OCI-M2 (cell line): Measurements from ENCODE around the gene LRRC8D.
"Not testable (repeated sequence)": the region's sequence is repeated elsewhere in the genome, so short reads cannot be mapped to it uniquely, and the experiment has no call there.

Experiments used
- DNase-seq: peaks from one replicate; lab custom pipeline; 2025; ENCODE audit not compliant: unreplicated experiment; lab: John Stamatoyannopoulos, UW

Gene LRRC8D

DNA sequence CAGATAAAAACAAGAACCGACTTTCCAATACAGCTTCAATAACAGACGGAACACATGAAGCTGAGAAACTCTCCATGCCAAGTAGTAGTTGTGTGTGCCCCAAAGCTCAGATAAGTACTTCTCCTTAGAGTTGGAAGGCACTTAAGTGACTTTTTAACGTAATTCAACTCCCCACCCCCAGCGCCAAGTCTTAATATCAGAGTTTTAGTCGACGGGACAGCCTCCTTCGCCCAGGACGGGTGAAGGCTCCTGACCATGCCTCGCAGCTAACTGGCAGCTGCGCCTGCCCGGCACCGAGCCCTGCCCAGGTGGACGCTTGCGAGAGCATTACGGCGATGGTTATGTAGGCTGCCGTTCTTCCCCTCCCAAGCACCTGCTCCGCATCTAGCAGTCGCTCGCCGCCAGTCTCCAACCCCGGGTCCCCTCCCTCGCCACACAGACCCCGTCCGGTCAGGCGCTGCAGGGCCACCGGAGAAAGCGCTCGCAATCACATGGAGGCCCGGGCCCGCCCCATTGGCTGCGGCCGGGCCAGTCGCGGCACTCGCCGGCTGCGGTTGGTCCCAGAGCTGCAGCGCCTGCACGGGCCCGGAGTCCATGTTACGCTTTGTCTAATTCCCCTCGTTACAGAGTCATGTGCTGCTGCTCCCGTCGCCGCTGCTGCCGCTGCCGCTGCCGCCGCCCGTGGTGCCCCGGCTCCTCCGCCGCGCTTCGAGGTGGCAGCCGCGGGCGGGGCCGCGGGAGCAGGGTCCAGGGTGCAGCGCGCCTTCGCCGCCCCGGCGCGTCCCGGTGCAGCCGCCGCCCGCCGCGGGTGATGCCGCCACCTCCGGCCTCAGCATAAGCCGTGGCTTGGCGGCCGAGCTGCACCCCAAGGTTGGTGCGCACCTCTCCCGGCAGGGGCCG lies at the start of gene LRRC8D:
Gene LRRC8D (plus strand): TSS at position 611 of the 900 bp plus-strand sequence. CDS start 112,037 bp downstream, outside the sequence.
- DNase-seq, result no peak

GRCh38 chr1:89771991-89772560 lies 48.8 kb upstream of the LRRC8D start:
- no peak for DNase-seq

GRCh38 chr1:89776104-89776503 lies 44.7 kb upstream of the LRRC8D start:
- not testable (repeated sequence) for DNase-seq

GRCh38 chr1:89777271-89777670 lies 43.6 kb upstream of the LRRC8D start:
- not testable (repeated sequence) for DNase-seq

DNA sequence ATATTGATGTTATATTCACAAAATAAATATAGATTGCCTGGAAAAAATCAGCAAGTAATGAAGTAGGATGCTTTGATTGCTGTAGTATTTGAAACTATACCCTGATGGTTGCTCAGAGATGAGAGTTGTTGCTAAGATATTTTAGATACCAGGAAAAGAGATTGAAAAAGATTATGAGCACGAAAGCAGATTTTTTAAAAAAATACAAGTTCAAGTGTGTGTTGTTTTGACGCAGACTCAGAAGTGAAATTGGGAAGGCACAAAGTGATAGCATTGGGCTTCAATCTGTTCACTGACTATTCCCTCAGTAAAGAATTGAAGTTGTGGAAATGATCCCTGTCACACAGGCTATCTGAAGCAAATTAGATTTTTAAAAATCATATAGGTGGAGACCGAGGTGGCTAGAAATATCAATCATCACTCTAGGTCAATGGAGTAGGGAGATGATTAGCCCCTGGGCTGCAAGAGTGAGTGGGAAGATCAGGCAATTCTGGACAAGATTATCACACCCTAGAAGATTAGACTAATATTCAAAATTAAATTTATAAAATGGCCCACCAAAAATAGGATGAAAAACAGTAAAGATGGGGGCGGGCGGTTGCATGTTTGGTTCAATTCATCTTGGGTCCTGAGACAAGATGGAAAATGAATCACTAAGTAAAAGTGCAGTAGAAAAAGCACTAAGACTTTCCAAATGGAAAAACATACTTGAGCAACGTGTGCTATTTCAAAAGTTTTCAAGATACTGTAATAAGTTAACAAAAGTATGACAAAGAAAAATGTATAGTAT lies 41.5 kb upstream of the LRRC8D start:
- no peak for DNase-seq

DNA sequence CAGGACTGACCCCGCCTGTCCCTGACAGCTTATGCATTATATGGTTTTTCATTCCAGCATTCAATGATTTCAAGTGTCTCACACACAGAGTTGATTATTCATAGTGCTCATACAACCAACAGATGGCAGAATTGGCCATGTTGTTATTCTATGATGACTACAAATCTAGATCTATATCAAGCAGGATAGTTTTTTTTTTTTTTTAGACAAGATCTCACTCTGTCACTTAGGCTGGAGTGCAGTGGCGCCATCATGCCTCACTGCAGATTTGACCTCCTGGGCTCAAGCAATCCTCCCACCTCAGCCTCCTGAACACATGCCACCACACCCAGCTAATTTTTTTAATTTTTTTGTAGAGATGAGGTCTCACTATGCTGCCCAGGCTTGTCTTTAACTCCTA lies 40.1 kb upstream of the LRRC8D start:
- DNase-seq, result no peak

- no peak for DNase-seq
Observed at GRCh38 chr1:89781494-89782126, 39.2 kb upstream of the LRRC8D start.

- no peak for DNase-seq
Observed at GRCh38 chr1:89786628-89787214, 34.1 kb upstream of the LRRC8D start.

GRCh38 chr1:89790592-89790991 lies 30.2 kb upstream of the LRRC8D start:
- DNase-seq, result no peak

GRCh38 chr1:89791064-89791726 lies 29.6 kb upstream of the LRRC8D start:
- DNase-seq, result no peak

DNA sequence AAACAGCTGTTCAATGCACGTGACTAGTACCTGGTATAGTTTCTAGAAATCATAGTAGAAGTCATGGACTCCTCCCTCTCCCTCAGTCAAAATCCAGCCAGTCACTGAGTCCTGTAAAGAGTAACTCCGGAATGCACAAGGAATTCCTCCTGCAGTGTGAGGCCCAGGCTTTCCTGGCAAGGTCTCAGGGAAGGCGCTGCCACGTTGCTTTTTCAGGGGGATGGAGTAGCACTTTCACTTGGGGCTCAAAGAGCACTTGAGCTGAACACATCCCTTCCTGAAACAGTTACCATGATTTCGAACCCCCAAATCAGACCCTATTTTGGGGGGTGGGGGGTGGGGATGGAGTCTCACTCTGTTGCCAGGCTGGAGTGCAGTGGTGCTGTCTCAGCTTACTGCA lies 26.4 kb upstream of the LRRC8D start:
- DNase-seq, result no peak

DNA sequence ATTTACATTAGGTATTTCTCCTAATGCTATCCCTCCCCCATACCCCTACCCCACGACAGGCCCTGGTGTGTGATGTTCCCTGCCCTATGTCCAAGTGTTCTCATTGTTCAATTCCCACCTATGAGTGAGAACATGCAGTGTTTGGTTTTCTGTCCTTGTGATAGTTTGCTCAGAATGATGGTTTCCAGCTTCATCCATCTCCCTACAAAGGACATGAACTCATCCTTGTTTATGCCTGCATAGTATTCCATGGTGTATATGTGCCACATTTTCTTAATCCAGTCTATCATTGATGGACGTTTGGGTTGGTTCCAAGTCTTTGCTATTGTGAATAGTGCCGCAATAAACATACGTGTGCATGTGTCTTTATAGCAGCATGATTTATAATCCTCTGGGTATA lies 25.3 kb upstream of the LRRC8D start:
- not testable (repeated sequence) for DNase-seq

DNA sequence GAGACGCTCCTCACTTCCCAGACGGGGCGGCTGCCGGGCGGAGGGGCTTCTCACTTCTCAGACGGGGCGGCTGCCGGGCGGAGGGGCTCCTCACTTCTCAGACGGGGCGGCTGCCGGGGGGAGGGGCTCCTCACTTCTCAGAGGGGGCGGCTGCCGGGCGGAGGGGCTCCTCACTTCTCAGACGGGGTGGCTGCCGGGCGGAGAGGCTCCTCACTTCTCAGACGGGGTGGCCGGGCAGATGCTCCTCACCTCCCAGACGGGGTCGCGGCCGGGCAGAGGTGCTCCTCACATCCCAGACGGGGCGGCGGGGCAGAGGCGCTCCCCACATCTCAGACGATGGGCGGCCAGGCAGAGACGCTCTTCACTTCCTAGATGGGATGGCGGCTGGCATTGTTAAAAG lies 23.0 kb upstream of the LRRC8D start:
- not testable (repeated sequence) for DNase-seq

DNA sequence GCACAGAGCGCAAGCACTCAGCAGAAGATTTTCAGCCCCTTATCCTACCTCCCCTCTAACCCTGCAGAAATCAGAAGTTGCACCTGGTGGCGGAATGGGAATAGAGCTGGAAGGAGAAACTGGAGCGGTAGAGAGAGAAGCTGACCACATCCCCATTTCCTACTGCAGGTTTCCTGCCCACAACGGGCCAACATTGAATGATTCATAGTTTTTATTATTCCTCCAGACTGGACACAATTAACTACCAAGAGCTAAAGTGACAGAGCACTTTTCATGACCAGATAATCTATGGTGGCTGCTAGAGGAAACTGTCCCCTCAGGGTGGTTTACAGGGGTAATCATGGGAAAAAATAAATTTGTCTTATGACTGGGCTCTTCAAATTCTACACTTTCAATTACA lies 21.3 kb upstream of the LRRC8D start:
- DNase-seq, result no peak

GRCh38 chr1:89800022-89800655 lies 20.7 kb upstream of the LRRC8D start:
- DNase-seq, result no peak

DNA sequence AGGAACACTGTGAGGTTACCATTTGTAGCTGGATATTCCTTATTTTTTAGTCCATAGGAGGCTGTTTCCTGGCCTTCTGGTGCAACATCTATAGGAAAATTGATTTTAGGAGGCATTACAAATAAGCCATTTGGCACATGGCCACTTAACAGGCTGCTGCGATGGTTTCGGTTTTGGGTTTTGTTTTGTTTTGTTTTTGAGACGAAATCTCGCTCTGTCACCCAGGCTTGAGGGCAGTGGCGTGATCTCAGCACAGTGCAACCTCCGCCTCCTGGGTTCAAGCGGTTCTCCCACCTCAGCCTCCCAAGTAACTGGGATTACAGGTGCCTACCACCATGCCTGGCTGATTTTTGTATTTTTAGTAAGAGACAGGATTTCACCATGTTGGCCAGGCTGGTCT lies 20.1 kb upstream of the LRRC8D start:
- DNase-seq, result no peak

DNA sequence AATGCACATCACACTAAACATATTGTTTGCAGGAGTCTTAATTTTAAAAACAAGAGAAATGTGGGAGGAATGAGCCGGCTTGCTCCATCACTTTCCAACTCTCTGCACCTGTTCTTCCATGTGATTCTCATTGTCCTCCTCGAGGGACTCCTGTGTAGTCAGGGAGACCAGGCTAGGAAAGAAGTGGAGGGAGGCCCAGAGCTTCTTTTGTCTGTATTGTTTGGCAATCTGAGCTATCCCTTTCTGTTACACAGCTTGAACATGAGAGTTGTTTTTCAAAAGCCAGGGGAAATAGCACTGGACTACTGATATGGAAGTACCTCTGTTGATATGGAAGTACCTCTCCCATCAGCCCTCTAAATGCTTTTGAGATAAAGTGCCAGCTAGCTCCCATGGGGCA lies 18.8 kb upstream of the LRRC8D start:
- DNase-seq, result no peak

DNA sequence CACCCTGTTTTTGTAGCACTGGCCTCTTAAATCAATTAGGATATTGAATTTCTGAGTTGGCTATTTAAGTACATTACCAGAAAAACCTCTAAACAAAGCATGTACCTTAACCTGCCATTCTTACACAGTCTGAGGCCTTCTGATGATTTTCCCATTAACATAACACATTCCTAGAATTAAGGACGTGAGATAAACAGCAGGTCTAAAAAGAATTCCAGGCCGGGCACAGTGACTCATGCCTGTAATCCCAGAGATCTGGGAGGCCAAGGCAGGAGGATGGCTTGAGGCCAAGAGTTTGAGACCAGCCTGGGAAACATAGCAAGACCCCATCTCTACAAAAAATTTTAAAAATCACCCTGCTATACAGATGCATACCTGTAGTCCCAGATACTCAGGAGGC lies 18.0 kb upstream of the LRRC8D start:
- DNase-seq, result no peak

DNA sequence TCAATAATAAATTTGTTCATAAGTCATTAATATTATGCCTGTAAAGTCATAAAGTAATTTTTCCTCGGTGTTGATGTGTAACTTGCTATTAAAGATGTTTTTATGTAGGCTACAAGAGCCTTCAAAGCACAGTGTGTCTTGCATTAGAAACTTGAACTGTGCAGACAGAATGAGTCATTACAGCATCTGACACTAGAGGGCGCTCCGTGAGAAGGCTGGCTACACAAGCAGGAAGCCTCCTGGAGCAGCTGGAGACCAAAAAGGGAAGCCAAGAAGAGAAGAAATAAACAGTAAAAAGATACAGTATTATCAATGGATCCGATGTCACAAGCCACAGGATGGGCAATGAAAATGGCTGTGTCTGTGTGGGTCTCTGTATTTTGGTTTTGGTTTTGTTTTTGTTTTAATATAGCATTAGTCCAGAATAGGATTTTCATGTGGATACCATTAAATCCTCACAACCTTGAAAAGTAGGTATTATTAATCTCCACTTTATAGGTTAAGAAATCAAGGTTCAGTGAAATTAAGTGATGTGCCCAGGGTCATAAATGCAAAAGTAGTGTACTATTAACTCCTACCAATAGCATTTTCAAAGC lies 16.1 kb upstream of the LRRC8D start:
- DNase-seq, result peak; percentile 65
